CD14-positive monocyte (primary cell): Measurements from ENCODE around the gene PSMD5. TPM values are rescaled to one million over a fixed set of nuclear protein-coding genes. Genes with fewer than 3 reads are reported as not detected.
A peak's percentile ranks its signal among the peaks of the same experiment; 100 is the strongest.

ENCODE experiments used
- DNase-seq, 3 donors: peaks; one replicate each; pipeline ENCODE4 v3.0.0-alpha.2; 2011 to 2022
- H2AFZ ChIP-seq: 2 replicates; pipeline ENCODE4 v1.6.0; 2012; ENCODE audit warnings: mild to moderate bottlenecking, low read depth, low read length, inconsistent platforms; ENCODE audit not compliant: insufficient read depth, poor library complexity, severe bottlenecking
- H3K27ac ChIP-seq, 2 donors: 1 replicate in 1 of 2; 2 replicates in 1 of 2; pipeline ENCODE4 v1.5.1; 2012 to 2013; ENCODE audit warnings: low read length in 2 of 2, control low read depth in 1 of 2, inconsistent platforms in 1 of 2, low read depth in 1 of 2, mild to moderate bottlenecking in 1 of 2
- H3K27me3 ChIP-seq, 2 donors: one replicate each; pipeline versions ENCODE4 v1.6.0 to v1.6.1; 2011 to 2013; ENCODE audit warnings: low read length in 2 of 2; ENCODE audit not compliant: control insufficient read depth in 2 of 2, insufficient read depth in 2 of 2
- H3K36me3 ChIP-seq, 2 donors: replicated peaks in 1 of 2; 1 replicate in 1 of 2; 2 replicates in 1 of 2; pipeline versions ENCODE4 v1.5.1 to v1.6.1; 2012 to 2013; ENCODE audit warnings: low read length in 2 of 2, control low read depth in 1 of 2, inconsistent platforms in 1 of 2, mild to moderate bottlenecking in 1 of 2; ENCODE audit not compliant: insufficient read depth in 2 of 2, control insufficient read depth in 1 of 2
- H3K4me1 ChIP-seq, 2 donors: 1 replicate in 1 of 2; 2 replicates in 1 of 2; pipeline versions ENCODE4 v1.5.1 to v1.6.1; 2012 to 2013; ENCODE audit warnings: low read length in 2 of 2, control low read depth in 1 of 2, inconsistent platforms in 1 of 2, mild to moderate bottlenecking in 1 of 2, moderate library complexity in 1 of 2; ENCODE audit not compliant: insufficient read depth in 2 of 2, control insufficient read depth in 1 of 2
- H3K4me2 ChIP-seq: replicated peaks from 2 replicates; pipeline ENCODE3; 2012; ENCODE audit warnings: low read length, moderate library complexity, mild to moderate bottlenecking; ENCODE audit not compliant: poor library complexity, severe bottlenecking; ENCODE audit errors: extremely low read depth
- H3K4me3 ChIP-seq, 3 experiments: fragments of 200-600 bp in 1 of 3; sonication (generic) in 1 of 3; replicated peaks in 1 of 3; 1 replicate in 2 of 3; 2 replicates in 1 of 3; pipeline ENCODE4 v1.5.1; 2011 to 2013; ENCODE audit warnings: low read length in 3 of 3, mild to moderate bottlenecking in 3 of 3, control low read depth in 2 of 3, low read depth in 2 of 3, inconsistent platforms in 1 of 3, moderate library complexity in 1 of 3
- H3K79me2 ChIP-seq: 2 replicates; pipeline ENCODE4 v1.6.0; 2012; ENCODE audit warnings: mild to moderate bottlenecking, control low read depth, inconsistent platforms, low read length, moderate library complexity; ENCODE audit not compliant: insufficient read depth
- H3K9ac ChIP-seq: 2 replicates; pipeline ENCODE4 v1.6.0; 2017; ENCODE audit warnings: low read length, mild to moderate bottlenecking; ENCODE audit not compliant: insufficient read depth, poor library complexity, severe bottlenecking
- H3K9me3 ChIP-seq, 2 donors: replicated peaks in 1 of 2; 1 replicate in 1 of 2; 2 replicates in 1 of 2; pipeline versions ENCODE4 v1.5.1 to v1.6.1; 2012 to 2013; ENCODE audit warnings: low read length in 2 of 2, control low read depth in 1 of 2; ENCODE audit not compliant: control insufficient read depth in 1 of 2, insufficient read depth in 1 of 2
- H4K20me1 ChIP-seq: 2 replicates; pipeline ENCODE4 v1.6.0; 2012; ENCODE audit warnings: mild to moderate bottlenecking, low read length, control low read depth, moderate library complexity; ENCODE audit not compliant: insufficient read depth
- H3K27ac Mint-ChIP-seq, 7 donors: one replicate each; pipeline ENCODE4 v1.8.0; 2020; ENCODE audit warnings: mild to moderate bottlenecking in 7 of 7, mixed read lengths in 7 of 7, moderate library complexity in 6 of 7, inconsistent platforms in 2 of 7
- H3K27me3 Mint-ChIP-seq, 3 donors: one replicate each; pipeline ENCODE4 v1.8.0; 2021 to 2022; ENCODE audit warnings: low read depth in 3 of 3, mild to moderate bottlenecking in 3 of 3, mixed read lengths in 3 of 3, moderate library complexity in 3 of 3, inconsistent platforms in 1 of 3
- H3K36me3 Mint-ChIP-seq, 2 donors: one replicate each; pipeline ENCODE4 v1.8.0; 2020; ENCODE audit warnings: mixed read lengths in 2 of 2, inconsistent platforms in 1 of 2, mild to moderate bottlenecking in 1 of 2
- H3K4me1 Mint-ChIP-seq: one replicate; pipeline ENCODE4 v1.8.0; 2020; ENCODE audit warnings: mild to moderate bottlenecking, mixed read lengths
- H3K4me3 Mint-ChIP-seq, 2 donors: one replicate each; pipeline ENCODE4 v1.8.0; 2020; ENCODE audit warnings: mild to moderate bottlenecking in 2 of 2, mixed read lengths in 2 of 2, moderate library complexity in 1 of 2
- H3K9me3 Mint-ChIP-seq, 7 donors: one replicate each; pipeline ENCODE4 v1.8.0; 2020 to 2022; ENCODE audit warnings: mixed read lengths in 7 of 7, mild to moderate bottlenecking in 6 of 7, moderate library complexity in 6 of 7, inconsistent platforms in 2 of 7
- CTCF ChIP-seq: fragments of 200-600 bp; IDR thresholded peaks from one replicate; pipeline ENCODE4 v1.8.0; 2022; ENCODE audit warnings: antibody characterized with exemption, mild to moderate bottlenecking
- WGBS: methylation state at CpG from one replicate; pipeline ENCODE4 v1.1.5; 2013; ENCODE audit warnings: missing lambda C conversion rate; ENCODE audit not compliant: insufficient coverage; 5-methylcytosine and 5-hydroxymethylcytosine counted together
- intact Hi-C, 2 donors: fragments of 100-400 bp; cut with micrococcal nuclease; formaldehyde crosslinking; loops; one replicate each; pipeline versions ENCODE4 v1.15.0 to v1.15.1; 2023
- polyA plus RNA-seq, 3 donors: library from polyadenylated mRNA; depleted of rRNA in 1 of 3; unstranded in 2 of 3; stranded (reverse) in 1 of 3; fragments of 300-500 nt in 2 of 3; fragments of >200 nt in 1 of 3; fragmentation: Illumina TruSeq in 2 of 3; gene quantifications; 1 replicate in 2 of 3; 2 replicates in 1 of 3; pipeline ENCODE4 v1.2.3, GENCODE V29; 2012 to 2021

Gene PSMD5
- polyA plus RNA-seq, 3 donors, result 10.0 to 20.9 (median 10.7) TPM

GRCh38 chr9:120768247-120768646 lies 74.5 kb downstream of the PSMD5 start:
- Histone ChIP-seq H3K9ac (no peak overlapping the region), H3K4me1 (peaks cover 9 to 13% of the 10 kb centered on the region in 2 donors), H3K4me3 (no peak overlapping the region), H4K20me1 (no peaks in the 10 kb centered on the region), H3K4me2 (no peak overlapping the region), H3K27me3 (no peaks in the 10 kb centered on the region), H3K27ac (no peak overlapping the region), H2AFZ (no peak overlapping the region), H3K9me3 (no peaks in the 10 kb centered on the region), H3K79me2 (peaks cover 6% of the 10 kb centered on the region), H3K36me3 (peaks cover 78 to 97% of the 10 kb centered on the region in 2 donors)
- Mint-ChIP-seq H3K4me3 (no peak overlapping the region), H3K27ac (peak overlapping the region in 3 of 7 donors; percentile 15 to 43 (median 38)), H3K9me3 (peaks cover 0 to 2% (median 0%) of the 10 kb centered on the region in 7 donors), H3K4me1 (peaks cover 12% of the 10 kb centered on the region), H3K27me3 (no peaks in the 10 kb centered on the region), H3K36me3 (peaks cover 82 to 96% of the 10 kb centered on the region in 2 donors)
- intact Hi-C loops, result no loop called here
- TF ChIP-seq CTCF, result no peak
- no peak for DNase-seq
- WGBS, result no CpG with 5 or more reads among the region's 4 CpGs

DNA sequence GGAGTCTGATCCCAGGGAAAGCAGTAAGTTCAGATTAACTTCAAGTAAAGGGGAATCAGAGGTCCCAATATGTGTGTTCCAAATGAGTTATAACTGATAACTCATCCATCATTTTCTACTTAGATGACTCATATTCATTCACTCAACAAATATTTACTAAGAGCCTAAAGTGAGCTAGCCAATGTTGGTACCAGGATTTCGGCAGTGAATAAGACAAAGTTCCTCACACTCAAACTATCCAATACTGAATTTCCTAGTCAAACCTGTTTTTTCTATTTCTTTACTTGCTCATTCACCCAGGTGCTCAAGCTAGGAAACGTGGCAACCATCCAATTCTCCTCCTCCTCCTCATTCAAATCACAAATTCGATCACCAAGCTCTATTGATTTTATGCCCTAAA lies 75.3 kb downstream of the PSMD5 start:
- Histone ChIP-seq H2AFZ (no peak overlapping the region), H3K36me3 (peaks cover 78 to 98% of the 10 kb centered on the region in 2 donors), H3K79me2 (peaks cover 6% of the 10 kb centered on the region), H3K4me3 (no peak overlapping the region), H3K9ac (no peak overlapping the region), H3K27me3 (no peaks in the 10 kb centered on the region), H4K20me1 (no peaks in the 10 kb centered on the region), H3K4me1 (peaks cover 9 to 13% of the 10 kb centered on the region in 2 donors), H3K4me2 (no peak overlapping the region), H3K27ac (no peak overlapping the region), H3K9me3 (no peaks in the 10 kb centered on the region)
- peaks cover 83 to 96% of the 10 kb centered on the region in 2 donors for H3K36me3 Mint-ChIP-seq
- peaks cover 12% of the 10 kb centered on the region for H3K4me1 Mint-ChIP-seq
- no peak for DNase-seq
- no peak overlapping the region for H3K4me3 Mint-ChIP-seq
- no peak for TF ChIP-seq CTCF
- WGBS, result 97% methylated on average over 3 of the region's 3 CpGs
- H3K27ac Mint-ChIP-seq, result peak overlapping the region in 3 of 7 donors; percentile 4 to 14 (median 13)
- intact Hi-C loops, result no loop called here
- H3K27me3 Mint-ChIP-seq, result no peaks in the 10 kb centered on the region
- peaks cover 0 to 2% (median 0%) of the 10 kb centered on the region in 7 donors for H3K9me3 Mint-ChIP-seq

Other genes starting within 250 kb of the PSMD5 start
- 10 to 100 TPM; 45.0 to 92.8 (median 89.7) TPM for gene MEGF9, start 128.5 kb downstream of the PSMD5 start, polyA plus RNA-seq
- 10 to 100 TPM; 20.0 to 30.8 (median 28.9) TPM for gene FBXW2, start 49.5 kb downstream of the PSMD5 start, polyA plus RNA-seq
- 10 to 100 TPM; 12.6 to 61.0 (median 12.7) TPM for gene PHF19, start 34.3 kb upstream of the PSMD5 start, polyA plus RNA-seq
- gene TRAF1, start 83.9 kb upstream of the PSMD5 start, polyA plus RNA-seq, result 10 to 100 TPM in 1 of 3 donors, under 1 TPM in 2; 0.15 to 22.8 (median 0.74) TPM
- gene C5, start 207.4 kb upstream of the PSMD5 start, polyA plus RNA-seq, result 1 to 10 TPM in 2 of 3 donors, under 1 TPM in 1; 0.66 to 3.5 (median 1.2) TPM
- 10 to 100 TPM in 1 of 3 donors, 1 to 10 TPM in 2; 3.9 to 26.8 (median 4.8) TPM for gene CNTRL, start 232.0 kb upstream of the PSMD5 start, polyA plus RNA-seq